Dermis blood vessel endothelial cell (primary cell): ENCODE data around the gene TMEM86A. TPM values are rescaled to one million over a fixed set of nuclear protein-coding genes. Genes with fewer than 3 reads are reported as not detected.

Experiments
- total RNA-seq: library from RNA; depleted of rRNA; stranded (reverse); fragments of >200 nt; gene quantifications from 2 replicates; pipeline ENCODE4 v1.2.3, GENCODE V29; 2014

Gene TMEM86A
- total RNA-seq, 1 donor from 2014 or later, result 4.3 TPM

Other genes with a start within 250 kb of the TMEM86A start
- gene LDHAL6A, start 242.9 kb upstream of the TMEM86A start, total RNA-seq, result not detected in 2 replicates
- gene TSG101, start 171.8 kb upstream of the TMEM86A start, total RNA-seq, result 45.3 and 68.2 TPM in 2 replicates
- 27.7 and 27.9 TPM in 2 replicates for gene UEVLD, start 110.0 kb upstream of the TMEM86A start, total RNA-seq
- gene MISFA, start 99.0 kb upstream of the TMEM86A start, total RNA-seq, result 0.68 and 1.0 TPM in 2 replicates
- 14.1 and 19.3 TPM in 2 replicates for gene SPTY2D1, start 64.4 kb upstream of the TMEM86A start, total RNA-seq
- gene IGSF22, start 27.4 kb downstream of the TMEM86A start, total RNA-seq, result 0.19 TPM in 1 of 2 replicates, not detected in the other
- not detected in 2 replicates for gene PTPN5, start 93.0 kb downstream of the TMEM86A start, total RNA-seq
- not detected in 2 replicates for gene MRGPRX1, start 240.6 kb downstream of the TMEM86A start, total RNA-seq